ENCODE measurements around the gene ENTPD6.

Gene ENTPD6

DNA sequence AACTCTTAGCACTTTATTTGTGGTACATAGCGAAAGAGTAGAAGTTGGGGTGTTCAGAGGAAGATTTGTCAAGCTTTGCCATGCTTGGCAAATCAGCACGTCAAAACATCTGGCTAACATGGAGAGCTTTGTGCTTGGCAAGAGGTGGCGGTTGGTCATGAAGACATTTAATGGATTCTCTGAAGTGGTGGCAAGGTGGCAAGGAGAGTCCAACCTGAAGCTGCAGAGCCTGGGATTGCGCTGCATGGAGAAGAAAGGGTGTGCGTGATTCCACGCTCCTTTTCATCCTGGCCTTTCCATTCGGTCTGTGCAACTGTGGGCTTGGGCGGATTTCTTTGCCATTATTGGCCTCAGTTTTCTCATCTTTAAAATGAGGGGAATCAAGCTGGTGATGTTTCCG, 55.5 kb downstream of the ENTPD6 start:
- H3K9me3 ChIP-seq (ENCODE audit: insufficient read depth, low read length): no peaks in the 10 kb centered on the region
- peaks cover 13% of the 10 kb centered on the region for H3K27me3 ChIP-seq (ENCODE audit: low read depth, low read length)
- H3K9ac ChIP-seq (ENCODE audit: low read length): no peak overlapping the region
- peaks cover 6% of the 10 kb centered on the region for H3K36me3 ChIP-seq (replicated peaks; ENCODE audit: low read depth, low read length)
- H3K27ac ChIP-seq (ENCODE audit: low read length): no peak overlapping the region
- peaks cover 50% of the 10 kb centered on the region for H3K79me2 ChIP-seq (ENCODE audit: low read length)
- H3K4me2 ChIP-seq (ENCODE audit: low read length): no peak overlapping the region
- no peak overlapping the region for H3K4me3 ChIP-seq (ENCODE audit: low read length)
- peaks cover 21% of the 10 kb centered on the region for H3K4me1 ChIP-seq (ENCODE audit: low read length)
- TF ChIP-seq, protein P1, sequence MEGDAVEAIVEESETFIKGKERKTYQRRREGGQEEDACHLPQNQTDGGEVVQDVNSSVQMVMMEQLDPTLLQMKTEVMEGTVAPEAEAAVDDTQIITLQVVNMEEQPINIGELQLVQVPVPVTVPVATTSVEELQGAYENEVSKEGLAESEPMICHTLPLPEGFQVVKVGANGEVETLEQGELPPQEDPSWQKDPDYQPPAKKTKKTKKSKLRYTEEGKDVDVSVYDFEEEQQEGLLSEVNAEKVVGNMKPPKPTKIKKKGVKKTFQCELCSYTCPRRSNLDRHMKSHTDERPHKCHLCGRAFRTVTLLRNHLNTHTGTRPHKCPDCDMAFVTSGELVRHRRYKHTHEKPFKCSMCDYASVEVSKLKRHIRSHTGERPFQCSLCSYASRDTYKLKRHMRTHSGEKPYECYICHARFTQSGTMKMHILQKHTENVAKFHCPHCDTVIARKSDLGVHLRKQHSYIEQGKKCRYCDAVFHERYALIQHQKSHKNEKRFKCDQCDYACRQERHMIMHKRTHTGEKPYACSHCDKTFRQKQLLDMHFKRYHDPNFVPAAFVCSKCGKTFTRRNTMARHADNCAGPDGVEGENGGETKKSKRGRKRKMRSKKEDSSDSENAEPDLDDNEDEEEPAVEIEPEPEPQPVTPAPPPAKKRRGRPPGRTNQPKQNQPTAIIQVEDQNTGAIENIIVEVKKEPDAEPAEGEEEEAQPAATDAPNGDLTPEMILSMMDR (IDR thresholded peaks at IDR 0.05; ENCODE audit: low read depth, low read length): no peak
- TF ChIP-seq EZH2phosphoT487 (IDR thresholded peaks at IDR 0.05; ENCODE audit: low read depth): no peak
- H2AFZ ChIP-seq (ENCODE audit: low read depth, low read length): no peak overlapping the region
- H4K20me1 ChIP-seq (ENCODE audit: insufficient read depth, low read length): 0 out of 2 replicates have a peak, but pooled peaks cover 5% of the 10 kb centered on the region

DNA sequence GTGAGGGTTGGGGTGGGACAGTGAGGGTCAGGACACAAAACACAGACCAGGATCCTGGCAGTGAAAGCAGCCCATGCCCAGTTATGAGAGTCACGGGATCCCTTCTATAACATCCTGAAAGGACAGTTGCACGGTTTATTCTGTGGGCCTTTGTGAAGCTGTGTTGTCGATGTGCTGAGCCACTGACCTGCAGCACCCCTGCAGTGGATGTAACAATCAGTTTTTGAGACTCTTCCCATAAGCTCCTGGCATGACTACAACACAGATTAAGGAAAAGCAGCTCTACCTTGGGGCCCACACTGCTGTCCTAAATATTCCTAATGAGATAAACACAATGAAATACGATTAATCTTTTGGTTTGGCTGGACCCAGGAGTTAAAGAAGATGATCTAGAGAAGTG, 56.0 kb downstream of the ENTPD6 start:
- no peak overlapping the region for H2AFZ ChIP-seq (ENCODE audit: low read depth, low read length)
- H3K4me1 ChIP-seq (ENCODE audit: low read length): peaks cover 16% of the 10 kb centered on the region
- H4K20me1 ChIP-seq (ENCODE audit: insufficient read depth, low read length): 0 out of 2 replicates have a peak, but pooled peaks cover 5% of the 10 kb centered on the region
- no peak overlapping the region for H3K4me2 ChIP-seq (ENCODE audit: low read length)
- H3K27me3 ChIP-seq (ENCODE audit: low read depth, low read length): peaks cover 9% of the 10 kb centered on the region
- no peaks in the 10 kb centered on the region for H3K9me3 ChIP-seq (ENCODE audit: insufficient read depth, low read length)
- peaks cover 6% of the 10 kb centered on the region for H3K36me3 ChIP-seq (replicated peaks; ENCODE audit: low read depth, low read length)
- no peak overlapping the region for H3K9ac ChIP-seq (ENCODE audit: low read length)
- H3K27ac ChIP-seq (ENCODE audit: low read length): no peak overlapping the region
- H3K4me3 ChIP-seq (ENCODE audit: low read length): no peak overlapping the region
- TF ChIP-seq, protein P1 (IDR thresholded peaks at IDR 0.05; ENCODE audit: low read depth, low read length): no peak
- TF ChIP-seq EZH2phosphoT487 (IDR thresholded peaks at IDR 0.05; ENCODE audit: low read depth): no peak
- H3K79me2 ChIP-seq (ENCODE audit: low read length): peaks cover 50% of the 10 kb centered on the region

DNA sequence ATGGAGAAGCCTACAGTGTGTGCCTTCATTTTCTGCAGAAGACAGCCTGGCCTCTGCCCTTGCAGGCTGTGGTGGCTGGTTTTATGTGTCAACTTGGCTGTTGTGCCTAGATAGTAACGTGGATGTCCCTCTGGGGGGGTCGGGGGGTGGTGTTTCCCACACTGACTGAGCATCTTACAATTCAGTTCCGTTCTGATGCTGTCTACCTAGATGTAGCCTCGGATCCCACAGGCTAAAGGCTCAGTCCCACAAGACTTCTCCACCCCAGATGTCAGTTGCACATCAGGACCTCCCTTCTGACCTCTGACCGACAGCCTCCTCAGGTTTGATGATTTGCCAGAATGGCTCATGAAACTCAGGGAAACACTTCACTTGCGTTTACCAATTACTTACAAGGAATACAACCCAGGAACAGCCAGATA, 56.7 kb downstream of the ENTPD6 start:
- Histone ChIP-seq H3K4me1 (ENCODE audit: low read length) (peaks cover 9% of the 10 kb centered on the region), H3K4me3 (ENCODE audit: low read length) (no peak overlapping the region), H3K9me3 (ENCODE audit: insufficient read depth, low read length) (no peaks in the 10 kb centered on the region), H3K4me2 (ENCODE audit: low read length) (no peak overlapping the region), H3K79me2 (ENCODE audit: low read length) (peaks cover 50% of the 10 kb centered on the region), H2AFZ (ENCODE audit: low read depth, low read length) (no peak overlapping the region), H4K20me1 (ENCODE audit: insufficient read depth, low read length) (0 out of 2 replicates have a peak, but pooled peaks cover 5% of the 10 kb centered on the region), H3K27me3 (ENCODE audit: low read depth, low read length) (peaks cover 2% of the 10 kb centered on the region), H3K27ac (ENCODE audit: low read length) (no peak overlapping the region), H3K9ac (ENCODE audit: low read length) (no peak overlapping the region), H3K36me3 (replicated peaks; ENCODE audit: low read depth, low read length) (peaks cover 6% of the 10 kb centered on the region)
- TF ChIP-seq, protein P1 (IDR thresholded peaks at IDR 0.05; ENCODE audit: low read depth, low read length): no peak
- TF ChIP-seq EZH2phosphoT487 (IDR thresholded peaks at IDR 0.05; ENCODE audit: low read depth): no peak

DNA sequence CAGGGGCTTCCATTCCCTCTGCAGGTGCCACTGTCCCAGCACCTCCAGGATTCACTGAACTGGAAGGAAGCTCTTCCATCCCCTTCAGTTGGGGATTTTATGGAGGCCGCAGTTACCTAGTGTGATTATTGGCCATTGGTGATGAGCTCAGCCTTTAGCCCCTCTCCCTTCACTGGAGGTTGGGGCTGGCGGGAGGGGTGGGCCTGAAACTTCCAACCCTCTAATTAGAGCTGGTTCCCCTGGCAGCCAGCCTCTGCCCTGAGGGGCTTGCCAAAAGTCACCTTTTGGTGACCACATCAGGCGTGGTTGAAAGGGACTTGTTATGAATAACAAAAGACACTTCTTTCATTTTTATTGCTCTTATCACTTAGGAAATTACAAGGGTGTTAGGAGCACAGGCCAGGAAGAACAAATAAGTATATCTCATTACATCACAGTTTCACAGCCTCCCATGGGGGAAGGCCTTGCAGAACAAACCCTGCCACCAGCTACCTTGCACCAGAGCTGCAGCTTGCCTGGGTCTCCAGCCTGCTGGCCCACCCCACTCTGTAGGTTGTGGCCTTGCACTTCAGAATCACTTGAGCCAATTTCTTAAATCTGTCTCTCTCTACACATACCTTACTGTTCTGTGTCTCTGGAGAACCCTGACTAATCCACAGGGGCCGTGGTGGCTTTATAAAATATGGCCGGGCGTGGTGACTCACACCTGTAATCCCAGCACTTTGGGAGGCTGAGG, 57.3 kb downstream of the ENTPD6 start:
- H3K4me2 ChIP-seq (ENCODE audit: low read length): no peak overlapping the region
- H3K36me3 ChIP-seq (replicated peaks; ENCODE audit: low read depth, low read length): peaks cover 6% of the 10 kb centered on the region
- H3K27ac ChIP-seq (ENCODE audit: low read length): no peak overlapping the region
- H3K4me3 ChIP-seq (ENCODE audit: low read length): no peak overlapping the region
- H3K4me1 ChIP-seq (ENCODE audit: low read length): peaks cover 8% of the 10 kb centered on the region
- TF ChIP-seq EZH2phosphoT487 (IDR thresholded peaks at IDR 0.05; ENCODE audit: low read depth): no peak
- TF ChIP-seq, protein P1 (IDR thresholded peaks at IDR 0.05; ENCODE audit: low read depth, low read length): no peak
- 0 out of 2 replicates have a peak, but pooled peaks cover 5% of the 10 kb centered on the region for H4K20me1 ChIP-seq (ENCODE audit: insufficient read depth, low read length)
- H2AFZ ChIP-seq (ENCODE audit: low read depth, low read length): no peak overlapping the region
- no peaks in the 10 kb centered on the region for H3K9me3 ChIP-seq (ENCODE audit: insufficient read depth, low read length)
- H3K79me2 ChIP-seq (ENCODE audit: low read length): peaks cover 50% of the 10 kb centered on the region
- no peaks in the 10 kb centered on the region for H3K27me3 ChIP-seq (ENCODE audit: low read depth, low read length)
- H3K9ac ChIP-seq (ENCODE audit: low read length): no peak overlapping the region

All from OCI-LY3 (cell line).